HG03460 (cell line): ENCODE data around the gene DCDC2.
"Not testable (repeated sequence)": the region's sequence is repeated elsewhere in the genome, so short reads cannot be mapped to it uniquely, and the experiment has no call there.

Source experiments
- ATAC-seq: cut with Tn5 transposase; IDR thresholded peaks from one replicate; pipeline ENCODE4 v1.9.1; 2021; ENCODE audit not compliant: unreplicated experiment

Gene DCDC2

DNA sequence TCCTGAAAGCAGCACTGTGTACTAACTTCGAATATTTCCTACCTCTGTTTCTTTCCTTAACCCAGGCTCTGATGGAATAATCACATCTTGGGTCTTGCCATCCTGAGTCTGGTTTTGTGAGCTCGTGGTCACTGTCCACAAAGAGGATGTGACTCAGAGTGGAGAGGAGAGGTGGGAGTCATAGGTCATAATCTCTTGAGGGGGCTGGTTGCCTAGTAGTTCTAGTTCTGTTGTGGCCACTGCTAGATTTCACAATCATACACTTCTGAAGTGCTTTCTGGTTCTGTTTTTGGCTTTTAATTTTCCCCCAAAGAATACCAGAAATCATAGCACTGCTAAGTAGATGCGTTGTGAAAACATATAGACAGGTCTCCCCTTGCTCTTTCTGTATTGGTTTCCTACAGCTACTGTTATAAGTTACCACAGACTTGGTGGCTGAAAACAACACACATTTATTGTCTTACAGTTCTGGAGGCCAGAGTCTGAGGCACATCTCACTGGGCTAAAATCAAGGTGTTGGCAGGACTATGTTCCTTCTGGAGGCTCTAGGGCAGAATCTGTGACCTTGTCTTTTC, 129.1 kb downstream of the DCDC2 start:
- ATAC-seq, result no peak

DNA sequence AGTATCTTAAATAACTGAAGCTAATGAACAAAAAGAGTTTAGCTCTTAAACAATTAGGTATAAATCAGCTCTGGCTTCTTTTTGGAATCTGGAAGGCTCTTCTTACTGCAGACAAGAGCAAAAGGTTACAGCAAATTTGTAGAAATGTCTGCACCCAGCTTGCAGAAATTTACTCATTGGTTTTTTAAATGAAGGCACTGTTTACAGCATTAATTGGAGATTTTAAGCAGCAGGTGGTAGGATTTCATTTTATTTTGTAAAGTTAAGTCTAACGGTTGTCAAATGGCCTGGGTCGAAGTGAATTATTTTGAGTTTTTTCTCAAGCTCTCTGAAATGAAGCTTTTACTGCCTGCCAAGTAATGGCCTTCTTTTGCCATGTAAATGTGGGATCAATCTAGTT, 129.7 kb downstream of the DCDC2 start:
- no peak for ATAC-seq

DNA sequence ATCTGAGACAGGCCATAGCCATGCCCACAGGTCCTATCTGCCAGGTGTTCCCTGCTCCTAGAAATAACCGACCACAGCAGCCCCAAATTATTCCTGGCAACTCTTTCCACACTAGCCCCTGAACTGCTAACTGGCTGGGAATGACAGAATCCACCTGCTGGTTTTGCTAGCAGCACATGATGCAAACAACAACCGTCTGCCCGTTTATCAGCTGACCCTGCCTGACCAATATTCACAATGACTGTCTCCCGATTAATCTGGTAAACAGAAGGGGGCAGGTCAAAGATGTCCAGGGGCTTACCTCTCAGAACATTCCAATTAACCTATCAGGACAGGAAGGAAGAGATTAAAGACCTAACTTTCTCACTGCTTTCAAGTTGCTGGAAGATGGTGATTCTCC, 130.3 kb downstream of the DCDC2 start:
- ATAC-seq, result no peak

- no peak for ATAC-seq
These were observed 131.3 kb downstream of the DCDC2 start for GRCh38 chr6:24226541-24226940.

GRCh38 chr6:24225838-24226237, 132.0 kb downstream of the DCDC2 start:
- ATAC-seq, result no peak

- no peak for ATAC-seq
These were observed 134.5 kb downstream of the DCDC2 start for GRCh38 chr6:24223115-24223919.

DNA sequence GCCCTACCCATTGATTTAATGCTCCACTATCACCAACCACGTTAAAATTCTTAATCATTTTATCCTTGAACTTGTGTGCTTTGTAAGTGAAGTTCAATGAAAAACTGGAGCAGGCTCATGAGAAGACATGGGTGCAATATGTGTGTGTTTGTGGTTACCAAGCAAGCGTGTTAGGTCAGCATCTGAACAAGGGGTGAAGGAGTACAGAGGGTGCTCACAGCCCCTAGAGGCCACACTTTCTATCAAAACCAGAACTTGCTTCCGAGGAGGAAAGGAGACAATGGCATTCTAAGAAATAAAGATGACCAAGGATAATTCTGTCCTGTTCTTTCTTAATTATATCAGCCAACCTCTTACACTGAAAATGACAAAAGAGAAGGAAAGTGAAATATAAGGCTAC, 138.2 kb downstream of the DCDC2 start:
- ATAC-seq, result no peak

GRCh38 chr6:24214984-24215383, 142.9 kb downstream of the DCDC2 start:
- no peak for ATAC-seq

DNA sequence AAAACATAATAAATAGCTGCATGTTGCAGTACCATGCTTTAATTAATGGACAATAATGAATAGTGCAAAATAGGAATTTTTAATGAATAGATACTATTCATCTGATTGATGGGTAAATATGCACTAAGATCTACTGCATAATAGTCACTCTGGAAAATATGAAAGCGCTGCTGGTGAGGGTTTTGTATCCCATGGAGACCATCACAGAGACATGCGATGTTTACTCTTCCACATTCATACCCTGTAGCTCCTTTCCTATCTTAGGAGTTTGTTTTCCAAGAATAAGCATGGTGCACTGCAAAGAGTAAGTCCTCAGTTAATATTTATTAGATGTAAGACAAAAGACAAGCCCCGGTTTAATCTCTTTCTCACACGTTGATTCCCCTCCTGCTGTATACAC, 150.4 kb downstream of the DCDC2 start:
- ATAC-seq, result no peak

- no peak for ATAC-seq
These were observed 152.8 kb downstream of the DCDC2 start for GRCh38 chr6:24205020-24205492.

DNA sequence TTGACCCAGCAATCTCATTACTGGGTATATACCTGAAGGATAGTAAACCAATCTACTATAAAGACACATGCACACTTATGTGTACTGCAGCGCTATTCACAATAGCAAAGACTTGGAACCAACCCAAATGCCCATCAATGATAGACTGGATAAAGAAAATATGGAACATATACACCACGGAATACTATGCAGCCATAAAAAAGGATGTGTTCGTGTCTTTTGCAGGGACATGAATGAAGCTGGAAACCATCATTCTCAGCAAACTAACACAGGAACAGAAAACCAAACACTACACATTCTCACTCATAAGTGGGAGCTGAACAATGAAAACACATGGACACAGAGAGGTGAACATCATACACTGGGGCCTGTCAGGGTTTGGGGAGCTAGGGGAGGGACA, 153.7 kb downstream of the DCDC2 start:
- ATAC-seq, result not testable (repeated sequence)

GRCh38 chr6:24197892-24198291, 160.0 kb downstream of the DCDC2 start:
- no peak for ATAC-seq

DNA sequence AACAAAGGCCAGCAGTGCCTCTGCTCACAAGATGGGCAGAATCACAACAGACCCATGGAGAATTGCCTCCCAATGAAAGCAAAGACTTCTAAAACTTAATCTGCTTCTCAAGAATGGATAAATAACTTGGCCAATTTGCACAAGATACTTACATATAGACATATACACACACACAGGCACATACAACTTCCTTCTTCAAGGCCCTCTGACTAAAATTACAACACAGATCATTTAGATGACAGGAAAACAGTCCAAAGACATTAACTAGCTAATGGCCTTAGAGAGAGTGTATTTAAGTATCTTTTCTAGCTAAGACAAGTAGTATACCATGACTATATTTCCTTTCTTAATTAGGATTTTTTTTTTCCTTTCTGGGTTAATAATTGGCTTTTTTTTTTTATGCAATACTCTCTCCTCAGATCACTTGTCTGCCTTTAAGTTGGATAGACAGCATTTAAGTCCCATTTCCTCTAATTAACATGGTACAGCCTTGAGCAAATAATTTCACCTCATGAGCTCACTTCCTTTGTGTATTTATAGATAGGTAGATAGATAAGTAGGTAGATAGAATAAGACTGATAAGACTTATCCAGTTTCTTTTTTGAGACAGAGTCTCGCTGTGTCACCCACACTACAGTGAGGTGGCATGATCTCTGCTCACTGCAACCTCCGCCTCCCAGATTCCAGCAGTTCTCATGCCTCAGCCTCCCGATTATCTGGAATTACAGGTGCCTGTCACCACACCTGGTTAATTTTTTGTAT, 161.8 kb downstream of the DCDC2 start:
- no peak for ATAC-seq

- no peak for ATAC-seq
These were observed 162.7 kb downstream of the DCDC2 start for GRCh38 chr6:24194978-24195700.

- ATAC-seq, result no peak
These were observed 164.5 kb downstream of the DCDC2 start for GRCh38 chr6:24193364-24193763.

DNA sequence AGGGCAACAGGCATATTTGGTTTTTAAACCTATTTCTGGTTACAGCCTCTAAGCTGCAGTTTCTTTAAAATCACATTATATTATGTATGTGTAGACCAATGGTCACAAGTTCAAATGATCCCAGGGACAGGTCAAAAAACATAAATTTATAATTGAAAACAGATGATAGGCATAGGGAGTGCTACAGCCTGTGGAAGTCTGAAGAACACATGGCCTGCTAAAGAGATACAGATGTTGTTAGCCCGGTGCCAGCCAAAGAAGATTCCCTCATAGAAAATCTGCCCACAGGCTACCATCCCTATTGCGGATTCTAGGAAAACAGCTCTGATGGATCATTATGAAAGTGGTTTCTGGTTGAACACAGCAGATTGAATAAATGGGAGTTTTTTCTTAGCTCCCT, 166.5 kb downstream of the DCDC2 start:
- ATAC-seq, result no peak

DNA sequence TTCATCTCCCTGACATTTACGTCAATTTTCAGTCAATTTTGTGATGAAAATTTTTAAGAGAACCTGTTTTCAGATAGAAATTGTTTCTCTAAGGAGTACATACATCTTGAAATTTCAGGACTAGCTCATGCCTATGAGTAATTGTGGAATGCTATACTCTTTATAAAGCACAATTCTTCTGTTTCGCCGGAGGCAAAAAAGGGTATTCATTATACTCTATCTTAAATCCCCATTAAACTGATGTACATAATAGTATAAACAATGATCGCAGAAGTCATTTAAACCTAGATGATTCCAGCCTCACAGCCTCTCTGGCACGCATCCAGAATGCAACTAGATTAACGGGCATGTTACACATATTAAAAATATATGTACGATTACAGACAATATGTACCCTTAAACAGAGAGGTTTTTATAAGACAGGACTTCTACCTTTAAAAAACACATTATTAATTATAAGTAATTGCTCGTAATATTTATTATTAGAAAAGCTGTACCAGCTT, 169.2 kb downstream of the DCDC2 start:
- no peak for ATAC-seq

GRCh38 chr6:24187965-24188577, 169.8 kb downstream of the DCDC2 start:
- ATAC-seq, result no peak

DNA sequence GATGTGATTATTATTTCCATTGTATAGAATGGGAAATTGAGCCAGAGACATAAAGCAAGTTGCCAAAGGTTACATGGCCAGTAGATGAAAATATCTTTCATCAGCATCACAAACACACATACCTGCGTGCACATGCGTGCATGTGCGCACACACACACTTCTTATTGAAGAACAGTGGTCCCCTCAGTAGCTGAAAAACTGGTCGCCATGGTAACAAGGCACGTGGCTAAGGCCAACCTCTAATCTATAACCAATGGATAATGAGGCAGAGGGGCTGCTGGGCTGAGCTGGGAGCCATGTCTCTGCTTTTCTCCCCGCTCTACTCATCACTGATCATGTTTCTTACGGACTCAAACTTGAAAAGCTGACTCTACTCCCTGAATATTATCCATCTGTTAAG, 171.5 kb downstream of the DCDC2 start:
- ATAC-seq, result no peak

DNA sequence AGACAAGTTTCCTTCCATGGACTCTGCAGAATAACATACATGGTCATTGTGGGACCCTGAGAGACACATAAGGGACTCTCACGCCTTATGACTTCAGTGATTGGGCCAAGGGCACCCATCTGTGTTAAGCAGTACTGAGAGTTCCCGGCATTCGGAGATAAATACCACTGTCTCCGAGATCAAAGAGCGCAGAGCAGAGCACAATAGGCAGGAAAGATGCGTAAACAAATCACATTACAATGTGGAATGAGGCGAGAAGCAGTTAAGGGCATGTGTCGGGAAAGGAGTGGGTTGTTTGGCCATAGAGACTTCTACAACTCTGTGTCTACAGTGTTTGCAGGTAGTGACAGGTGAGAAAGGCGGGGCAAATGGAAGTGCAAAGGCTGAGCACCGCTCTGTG, 174.3 kb downstream of the DCDC2 start:
- ATAC-seq, result no peak

GRCh38 chr6:24157886-24158285, 200.0 kb downstream of the DCDC2 start:
- ATAC-seq, result no peak
